ENCODE data around the gene KIAA0513.
"Not testable (repeated sequence)": the region's sequence is repeated elsewhere in the genome, so short reads cannot be mapped to it uniquely, and the experiment has no call there.

The KIAA0513 gene

DNA sequence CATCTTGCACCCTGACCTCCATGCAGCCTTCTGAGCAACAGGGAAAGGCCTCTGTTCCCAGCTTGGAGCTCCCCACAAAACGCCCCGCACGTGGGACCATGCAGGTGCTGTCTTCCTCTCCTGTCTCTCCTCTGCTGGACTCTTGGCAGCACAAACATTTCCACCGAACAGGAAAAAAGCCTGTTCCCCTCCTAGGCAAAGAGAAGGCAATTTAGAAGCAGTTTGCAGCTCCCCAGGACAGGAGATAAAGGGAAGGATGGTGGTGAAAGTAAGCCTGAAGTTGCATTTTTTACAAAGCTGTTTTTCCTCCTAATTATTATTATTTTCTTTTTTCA lies 92.4 kb downstream of the KIAA0513 start:
- no peak for DNase-seq

DNA sequence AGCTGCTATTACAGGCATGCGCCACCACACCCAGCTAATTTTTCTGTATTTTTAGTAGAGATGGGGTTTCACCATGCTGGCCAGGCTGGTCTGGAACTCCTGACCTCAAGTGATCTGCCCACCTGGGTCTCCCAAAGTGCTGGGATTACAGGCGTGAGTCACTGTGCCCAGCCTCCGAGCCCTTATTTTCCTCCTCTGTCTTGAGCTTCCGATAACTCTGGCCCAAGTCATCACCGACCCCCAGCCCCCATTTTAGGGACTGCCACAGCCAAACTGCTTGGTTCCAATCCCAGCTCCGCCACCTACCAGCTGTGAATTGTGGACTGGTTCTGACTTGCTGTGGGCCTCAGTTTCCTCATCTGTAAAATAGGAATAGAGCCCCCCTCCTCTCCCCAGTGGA lies 95.8 kb downstream of the KIAA0513 start:
- not testable (repeated sequence) for DNase-seq

DNA sequence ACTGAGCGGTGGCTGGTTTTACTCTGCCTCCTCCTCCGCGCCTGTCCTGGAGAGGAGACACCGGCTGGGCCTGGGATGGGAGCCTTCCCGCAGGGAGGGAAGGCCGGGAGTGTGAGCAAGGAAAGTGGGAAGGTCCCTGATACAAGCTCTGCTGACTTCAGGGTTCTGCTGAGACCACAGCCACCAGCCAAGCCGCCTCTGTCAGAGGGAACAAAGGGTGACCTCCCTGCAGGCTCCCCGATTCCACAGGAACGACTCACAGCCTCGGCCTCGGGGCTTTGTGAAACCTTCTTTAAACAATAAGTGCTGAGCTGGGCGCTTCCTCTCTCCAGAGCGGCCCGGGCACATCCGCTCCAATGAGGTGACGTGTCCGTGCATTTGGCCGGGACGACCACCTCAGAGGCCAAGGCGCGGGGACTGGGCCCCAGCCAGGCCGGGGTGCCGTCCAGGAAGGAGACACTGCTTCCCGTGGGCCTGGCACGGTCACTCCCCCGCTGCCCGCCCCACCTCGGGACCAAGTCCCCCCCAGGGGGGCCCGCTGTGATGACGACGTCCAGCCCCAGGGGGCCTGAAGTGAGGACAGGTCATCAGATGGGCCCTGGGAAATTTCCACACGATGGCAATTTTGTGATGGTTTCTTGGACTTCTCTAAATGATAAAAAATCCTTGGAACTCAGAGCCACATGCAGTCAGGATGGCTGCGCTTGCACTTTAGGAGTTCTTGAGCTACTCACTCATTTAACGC lies 96.5 kb downstream of the KIAA0513 start:
- no peak for DNase-seq

DNA sequence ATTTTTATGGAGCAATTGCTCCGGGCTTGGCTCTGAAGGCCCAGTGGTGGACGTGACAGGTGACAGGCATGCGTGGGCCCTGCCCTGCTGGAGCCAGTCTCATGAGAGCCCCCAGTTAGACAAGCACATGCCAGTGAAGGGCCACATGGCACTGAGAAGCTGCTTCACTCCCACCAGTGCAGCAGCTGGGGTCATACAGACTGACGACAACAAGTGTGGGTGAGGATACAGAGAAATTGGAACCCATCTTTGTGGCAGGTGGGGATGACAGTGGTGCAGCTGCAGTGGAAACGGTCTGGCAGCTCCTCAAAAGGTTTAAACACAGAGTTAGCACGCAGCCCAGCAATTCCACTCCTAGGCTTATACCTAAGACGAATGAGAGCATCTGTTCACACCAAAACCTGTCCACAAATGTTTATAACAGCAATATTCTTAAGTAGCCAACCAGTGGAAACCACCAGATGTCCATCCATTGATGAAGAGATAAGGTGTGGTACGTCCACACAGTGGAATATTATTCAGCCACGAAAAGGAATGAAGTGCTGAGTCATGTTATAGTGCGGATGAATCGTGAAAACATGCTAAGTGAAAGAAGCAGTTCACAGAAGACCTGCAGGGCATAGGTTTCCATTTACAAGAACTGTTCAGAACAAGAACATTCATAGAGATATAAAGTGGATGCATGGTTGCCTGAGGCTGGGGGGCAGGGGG lies 97.2 kb downstream of the KIAA0513 start:
- no peak for DNase-seq

DNA sequence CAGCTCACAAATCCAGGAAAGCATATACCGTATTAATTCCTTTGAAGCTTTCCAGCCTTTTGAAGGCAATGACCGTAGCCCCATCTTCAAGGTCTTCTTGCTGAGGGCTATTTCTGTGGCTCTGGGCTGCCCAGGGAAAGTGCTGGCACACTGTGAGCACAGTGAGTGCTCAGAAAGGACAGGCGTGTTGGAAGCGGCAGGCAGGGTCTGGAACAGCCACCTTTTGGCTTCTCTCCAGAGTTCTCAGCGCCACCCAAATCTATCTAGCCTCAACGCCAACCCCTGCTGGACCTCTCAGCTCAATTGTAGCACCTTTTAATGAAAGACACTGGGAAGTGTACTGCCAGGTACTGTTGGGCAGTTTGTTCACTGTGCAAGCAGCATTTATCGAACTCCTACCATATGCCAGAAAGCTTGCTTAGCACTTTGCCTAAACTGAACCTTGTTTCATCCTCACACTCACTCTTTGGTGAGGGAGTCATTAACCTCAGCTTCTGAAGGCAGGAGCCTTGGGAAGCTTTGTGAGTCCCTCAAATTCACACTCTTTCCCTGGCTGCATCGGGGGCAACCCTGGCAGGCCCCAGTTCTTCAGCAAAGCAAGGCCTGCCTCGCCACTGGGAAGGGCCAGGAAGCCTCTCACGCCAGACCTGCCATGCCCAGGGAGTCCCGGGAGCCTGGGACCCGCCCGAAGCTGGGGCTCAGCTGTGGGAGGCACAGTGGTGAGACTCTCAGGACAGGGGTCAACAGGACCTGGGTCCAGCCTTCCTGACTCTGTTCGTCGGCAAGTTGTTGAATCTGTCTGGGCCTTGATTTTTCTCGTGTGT lies 98.2 kb downstream of the KIAA0513 start:
- no peak for DNase-seq

DNA sequence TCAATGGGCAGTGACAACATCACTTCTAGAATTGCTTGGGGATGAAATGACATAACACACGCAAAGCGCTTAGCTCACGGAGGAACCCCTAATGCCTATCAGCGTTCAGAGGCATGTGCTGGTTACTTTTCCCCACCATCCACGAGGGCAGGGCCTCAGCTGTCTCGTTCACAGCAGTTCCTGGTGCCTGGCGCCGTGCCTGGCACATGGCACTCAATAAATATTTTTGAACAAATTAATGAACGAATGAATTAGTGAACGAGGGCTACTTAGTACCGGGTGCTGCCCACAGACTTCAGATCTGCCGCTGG lies 98.8 kb downstream of the KIAA0513 start:
- DNase-seq = no peak

DNA sequence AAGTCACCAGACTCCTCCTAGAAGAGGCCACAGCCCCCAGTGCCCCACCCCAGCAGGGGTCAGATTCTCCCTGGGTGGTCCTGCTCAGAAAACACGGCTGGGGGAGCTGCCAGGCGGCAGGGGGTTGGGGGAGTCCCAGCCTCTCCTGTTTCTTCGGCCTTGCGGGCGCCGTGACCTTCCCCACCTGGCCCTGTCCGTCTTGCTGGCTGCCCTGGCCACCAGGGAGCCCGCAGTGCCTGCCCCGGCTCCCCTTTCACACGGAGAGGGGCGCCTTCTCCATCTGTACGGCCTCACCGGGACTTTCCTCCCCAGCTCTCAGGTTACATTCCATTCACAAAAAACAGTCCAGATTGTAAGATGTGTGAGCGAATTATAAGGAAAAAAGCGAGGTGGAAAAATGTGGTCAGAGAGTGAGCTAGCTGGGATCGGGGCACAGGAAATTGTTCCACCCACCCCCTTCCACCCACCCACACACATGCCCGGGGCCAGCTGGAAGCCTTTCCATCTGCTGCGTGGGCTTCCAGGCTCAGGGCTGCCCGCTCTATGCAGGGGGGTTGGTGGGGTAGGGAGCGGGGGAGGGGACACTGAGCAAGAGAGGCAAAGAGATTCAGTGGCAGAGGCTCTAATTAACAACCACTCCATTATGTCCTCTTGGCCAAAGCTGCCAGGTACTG lies 99.2 kb downstream of the KIAA0513 start:
- DNase-seq = no peak

DNA sequence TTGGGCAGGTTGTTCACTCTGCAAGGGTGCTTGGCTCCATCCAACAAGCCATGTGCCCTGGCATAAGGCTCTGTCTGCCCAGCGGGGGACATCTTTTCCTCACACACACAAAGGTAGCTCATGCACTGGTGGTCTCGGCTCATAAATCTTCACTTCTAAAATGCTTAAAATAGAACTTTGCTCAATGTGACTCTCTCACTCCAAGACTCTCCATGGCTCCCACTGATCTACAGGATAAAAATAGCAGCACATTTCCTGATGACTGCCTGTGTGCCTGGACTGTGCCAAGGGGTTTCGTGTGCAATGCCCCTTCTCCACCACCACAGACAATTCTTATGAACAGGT lies 99.8 kb downstream of the KIAA0513 start:
- DNase-seq = no peak

DNA sequence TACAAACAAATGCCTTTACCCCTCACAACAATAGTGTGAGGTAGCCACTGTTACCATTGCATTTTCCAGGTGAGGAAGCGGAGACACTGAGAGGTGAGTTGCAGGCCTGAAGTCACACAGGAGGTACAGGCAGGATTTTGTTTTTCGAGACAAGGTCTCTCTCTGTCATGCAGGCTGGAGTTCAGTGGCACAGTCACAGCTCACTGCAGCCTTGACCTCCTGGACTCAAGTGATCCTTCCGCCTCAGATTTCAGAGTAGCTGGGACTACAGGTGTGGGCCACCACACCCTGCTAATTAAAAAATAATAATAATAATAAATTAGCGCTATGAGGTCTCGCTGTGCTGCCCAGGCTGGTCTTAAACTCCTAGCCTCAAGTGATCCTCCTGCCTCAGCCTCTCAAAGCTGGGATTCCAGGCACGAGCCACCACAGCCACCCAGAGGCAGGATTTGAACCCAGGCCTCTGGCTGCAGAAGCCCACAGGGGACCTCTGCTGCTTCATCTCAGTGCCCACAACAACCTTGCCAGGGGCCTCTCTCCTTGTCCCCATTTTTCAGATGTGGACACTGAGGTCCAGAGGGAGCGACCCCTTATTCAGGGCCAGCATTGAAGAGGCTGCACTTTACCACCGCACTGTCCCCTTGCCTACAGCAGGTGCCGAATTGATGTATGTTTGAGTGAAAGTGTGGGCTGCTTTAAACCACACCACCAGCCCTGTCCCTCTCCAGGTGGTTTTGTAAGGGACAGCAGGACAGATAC lies 100.7 kb downstream of the KIAA0513 start:
- no peak for DNase-seq

DNA sequence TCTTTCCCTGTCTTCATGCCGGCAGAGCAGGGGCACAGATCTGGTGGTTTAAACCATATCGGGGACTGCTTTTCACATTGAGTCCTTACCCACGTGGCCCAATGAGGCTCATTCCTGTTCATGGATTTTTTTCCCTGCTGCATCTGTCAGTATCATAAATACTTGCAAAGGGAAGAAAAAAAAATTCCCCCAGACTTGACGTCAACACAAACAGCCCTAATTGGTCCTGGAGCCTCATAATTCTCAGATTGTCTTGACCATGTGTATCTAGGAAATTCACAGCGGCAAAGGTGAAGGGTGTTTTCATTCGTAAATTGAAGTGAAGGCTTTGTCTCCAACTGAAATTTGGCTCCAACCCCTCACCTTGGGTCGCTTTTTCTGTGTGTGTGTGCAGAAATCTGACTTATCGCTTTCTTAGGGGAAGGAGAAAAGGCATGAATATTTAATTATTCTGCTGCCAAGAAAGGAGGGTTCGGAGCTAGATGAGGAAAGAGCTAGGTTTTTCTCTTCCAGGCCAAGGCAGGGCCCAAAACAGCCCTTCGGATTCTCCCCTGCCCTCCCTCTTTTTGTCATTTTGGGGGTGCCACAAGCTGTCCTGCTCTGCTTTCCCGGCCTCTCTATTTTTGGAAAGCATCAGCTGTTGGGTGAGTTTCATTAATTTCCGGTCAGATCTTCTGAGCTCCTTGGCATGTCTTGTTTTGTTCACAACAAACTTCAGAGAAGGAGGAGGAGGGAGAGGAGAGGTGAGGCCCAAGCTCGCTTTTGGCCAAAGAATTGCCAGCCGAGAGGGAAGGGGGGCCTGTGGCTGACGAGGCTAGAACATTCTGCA lies 102.5 kb downstream of the KIAA0513 start:
- DNase-seq = no peak

DNA sequence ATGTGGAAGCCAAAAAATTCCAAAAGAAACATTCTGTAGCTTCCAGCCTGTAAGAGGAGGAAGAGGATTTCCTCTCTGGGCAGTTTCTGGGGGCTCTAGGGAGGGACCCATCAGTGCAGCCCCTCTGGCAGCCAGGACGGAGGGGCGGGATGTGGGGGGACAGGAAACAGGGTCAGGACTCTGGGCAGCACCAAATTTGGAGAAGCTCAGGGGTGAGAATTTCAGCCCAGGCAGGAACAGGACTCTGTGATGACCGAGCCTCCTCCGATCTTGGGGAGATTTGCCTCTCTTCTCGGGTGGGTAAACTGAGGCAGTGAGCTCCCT lies 103.1 kb downstream of the KIAA0513 start:
- DNase-seq = no peak

DNA sequence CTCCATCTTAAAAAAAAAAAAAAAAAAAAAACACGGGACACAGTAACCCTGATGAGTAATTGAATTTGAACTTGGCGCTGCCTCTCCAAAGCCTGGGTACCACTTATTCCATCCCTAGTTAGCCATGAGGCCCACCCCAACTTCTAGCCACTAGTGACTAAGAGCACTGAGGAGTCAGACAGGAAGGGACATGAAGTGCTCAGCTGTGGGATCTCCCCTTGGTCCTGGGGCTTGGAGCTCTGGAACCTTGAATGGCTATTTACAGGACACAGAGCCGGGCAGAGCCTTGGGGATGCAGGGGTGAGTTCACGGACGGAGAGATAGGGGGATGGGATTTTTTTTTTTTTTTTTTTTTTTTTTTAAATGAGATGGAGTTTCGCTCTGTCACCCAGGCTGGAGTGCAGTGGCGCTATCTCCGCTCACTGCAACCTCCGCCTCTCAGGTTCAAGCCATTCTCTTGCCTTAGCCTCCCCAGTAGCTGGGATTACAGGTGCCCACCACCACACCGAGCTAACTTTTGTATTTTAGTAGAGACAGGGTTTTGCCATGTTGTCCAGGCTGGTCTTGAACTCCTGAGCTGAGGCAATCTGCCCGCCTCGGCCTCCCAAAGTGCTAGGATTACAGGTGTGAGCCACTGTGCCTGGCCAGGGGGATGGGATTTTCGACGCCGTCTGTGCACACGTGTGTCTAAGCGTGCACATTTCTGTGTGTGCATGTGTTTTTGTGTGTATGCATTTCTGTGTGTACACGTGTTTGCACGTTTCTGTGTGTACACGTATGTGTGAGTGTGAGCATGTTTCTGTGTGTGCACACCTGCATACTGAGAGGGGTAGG lies 105.1 kb downstream of the KIAA0513 start:
- DNase-seq = no peak

DNA sequence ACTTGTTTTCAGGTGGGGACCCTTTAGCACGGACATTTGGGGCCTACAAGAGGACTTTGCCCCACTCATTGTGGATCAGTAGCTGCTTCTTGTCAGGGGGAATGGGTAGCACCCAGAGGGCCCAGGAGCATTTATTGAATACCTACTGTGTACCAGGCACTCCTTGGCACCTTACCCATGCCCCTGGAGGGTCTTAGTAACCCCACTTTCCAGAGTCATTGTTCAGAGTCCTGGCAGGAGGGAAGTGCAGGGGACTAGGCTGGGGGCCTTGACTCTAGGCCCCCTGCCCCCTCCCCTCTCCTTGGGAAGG lies 105.7 kb downstream of the KIAA0513 start:
- no peak for DNase-seq

DNA sequence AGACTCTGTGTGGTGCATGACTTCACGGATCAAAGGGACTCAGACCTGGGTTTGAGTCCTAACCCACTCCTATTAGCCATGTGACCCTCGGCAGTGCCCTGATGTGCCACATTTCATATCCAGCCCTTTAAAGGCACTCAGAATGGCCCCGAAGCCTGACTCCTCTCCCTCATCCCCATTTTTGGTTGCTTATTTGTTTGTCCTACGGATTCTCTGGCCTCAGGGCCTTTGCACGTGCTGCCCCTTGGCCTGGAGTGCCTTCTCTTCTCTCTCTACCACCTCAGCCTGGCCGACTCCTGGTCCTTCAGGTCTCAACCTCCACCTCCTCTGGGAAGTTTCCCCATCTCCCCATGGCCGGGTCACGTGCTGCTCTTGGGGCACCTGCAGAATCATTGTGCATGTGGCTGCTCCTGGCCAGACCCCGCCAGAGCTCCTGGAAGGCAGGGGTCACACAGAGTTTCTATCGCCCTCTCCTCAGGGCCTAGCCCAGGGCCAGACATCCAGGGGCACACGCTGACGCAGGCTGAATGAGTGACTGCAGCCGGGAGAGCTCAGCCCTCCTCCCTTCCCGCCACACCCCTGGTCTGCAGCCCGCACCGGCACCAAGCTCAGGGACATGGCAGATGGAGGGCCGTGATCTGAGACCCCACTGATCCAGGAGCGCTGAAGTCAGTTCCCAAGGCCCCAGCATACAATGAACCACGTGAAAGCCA lies 106.6 kb downstream of the KIAA0513 start:
- no peak for DNase-seq

DNA sequence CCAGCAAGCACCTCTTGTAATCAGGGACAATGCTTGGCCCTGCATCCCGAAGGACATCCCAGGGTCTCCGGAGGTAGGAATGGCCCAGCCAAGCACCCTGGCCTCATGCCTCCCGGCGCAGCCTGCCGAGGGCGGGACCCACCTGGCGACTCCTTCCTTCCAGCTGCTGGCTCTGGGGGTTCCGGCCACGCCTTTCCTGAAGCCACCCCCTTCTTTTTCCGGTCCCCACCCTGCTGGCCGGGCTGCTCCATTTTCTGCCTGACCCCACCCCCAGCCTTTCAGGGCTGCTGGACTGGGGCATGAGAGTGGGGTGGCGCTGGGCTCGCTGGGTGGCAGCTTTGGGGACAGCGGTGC lies 107.2 kb downstream of the KIAA0513 start:
- DNase-seq = no peak

DNA sequence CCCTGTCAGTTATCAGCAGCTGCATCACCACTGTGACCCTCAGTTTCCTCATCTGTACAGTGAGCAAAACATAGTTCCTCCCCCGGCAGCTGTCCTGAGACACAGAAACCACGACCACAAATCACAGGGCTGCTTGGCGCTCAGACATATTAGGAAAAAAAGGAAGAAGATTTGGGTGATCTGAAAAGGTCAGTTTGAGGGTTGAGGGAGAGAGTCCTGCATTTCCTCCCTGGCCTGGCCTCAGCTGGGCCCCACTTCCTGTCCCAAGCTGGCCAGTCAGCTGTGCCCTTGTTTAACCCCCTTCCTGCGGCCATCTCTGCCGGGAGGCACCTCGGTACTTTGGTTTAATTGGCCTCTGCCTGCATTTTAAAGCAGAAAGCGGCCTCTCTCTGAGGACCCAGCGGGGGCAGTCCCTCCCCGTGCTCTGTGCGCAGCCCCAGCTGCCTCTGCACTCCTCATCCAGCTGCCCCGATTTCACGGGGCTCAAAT lies 108.7 kb downstream of the KIAA0513 start:
- DNase-seq = peak; percentile 26

DNA sequence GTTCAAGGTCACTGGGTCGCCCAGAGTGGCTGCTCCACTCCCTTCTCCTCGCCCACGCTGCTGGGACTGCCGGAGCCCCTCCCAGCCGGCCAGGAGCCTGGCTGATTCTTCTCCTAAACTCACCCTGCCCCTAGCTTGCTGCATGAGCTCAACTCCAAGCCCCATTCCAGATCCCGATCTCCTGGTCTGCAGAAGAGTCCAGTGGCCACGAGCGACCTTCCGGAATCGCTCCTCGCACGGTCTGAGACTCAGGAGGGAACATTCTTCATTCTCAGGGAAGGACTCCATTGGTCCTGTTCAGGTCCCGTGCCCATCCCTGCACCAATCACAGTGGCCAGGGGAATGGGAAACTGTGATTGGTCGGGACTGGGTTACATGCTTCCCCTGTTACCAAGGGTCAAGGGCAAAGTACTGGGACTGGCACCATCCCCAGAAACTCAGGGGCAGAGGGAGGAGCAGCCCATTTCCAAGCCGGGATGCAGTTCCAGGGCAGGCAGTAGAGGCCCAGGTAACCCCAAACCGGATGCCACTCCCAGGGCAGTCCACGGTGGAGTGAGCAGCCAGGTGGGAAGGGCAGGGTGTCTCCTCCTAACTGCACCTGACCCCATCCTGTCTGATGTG lies 109.2 kb downstream of the KIAA0513 start:
- DNase-seq = peak; percentile 23

DNA sequence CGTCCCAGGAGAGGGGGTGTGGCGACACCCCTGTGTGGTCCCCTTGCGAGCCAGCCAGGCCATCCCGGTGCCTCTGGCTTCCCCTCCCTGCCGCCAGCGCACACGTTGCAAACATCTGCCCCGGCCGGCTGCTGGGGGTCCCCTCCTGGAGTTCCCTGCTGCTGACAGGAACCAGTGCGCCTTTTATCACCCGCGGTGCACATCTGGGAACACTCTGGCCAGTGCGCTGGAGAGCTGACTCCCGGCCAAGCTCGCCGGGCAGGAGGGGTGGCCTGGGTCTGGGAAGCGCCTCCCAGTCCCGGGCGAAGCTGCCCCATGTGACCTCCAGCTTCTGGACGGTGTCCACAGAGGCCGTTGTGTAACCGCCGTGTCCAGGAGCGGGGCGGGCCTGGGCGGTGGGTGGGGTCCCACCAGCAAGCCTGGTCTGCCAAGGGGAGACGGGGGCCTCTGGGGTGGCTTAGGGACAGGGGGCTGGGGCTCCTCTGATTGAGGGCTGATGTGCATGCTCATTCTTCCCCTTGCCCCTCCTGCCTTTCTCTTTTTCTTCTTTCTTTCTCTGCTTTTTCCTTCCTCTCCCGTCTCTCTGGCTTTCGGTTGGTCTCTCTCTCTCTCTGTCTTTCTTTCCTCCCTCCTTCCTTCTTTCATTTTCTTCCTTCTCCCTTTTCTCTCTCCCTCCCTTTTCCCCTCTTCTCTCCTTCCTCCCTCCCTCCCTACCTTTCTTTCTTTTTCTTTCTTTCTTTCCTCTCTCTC lies 109.9 kb downstream of the KIAA0513 start:
- peak; percentile 19 for DNase-seq

DNA sequence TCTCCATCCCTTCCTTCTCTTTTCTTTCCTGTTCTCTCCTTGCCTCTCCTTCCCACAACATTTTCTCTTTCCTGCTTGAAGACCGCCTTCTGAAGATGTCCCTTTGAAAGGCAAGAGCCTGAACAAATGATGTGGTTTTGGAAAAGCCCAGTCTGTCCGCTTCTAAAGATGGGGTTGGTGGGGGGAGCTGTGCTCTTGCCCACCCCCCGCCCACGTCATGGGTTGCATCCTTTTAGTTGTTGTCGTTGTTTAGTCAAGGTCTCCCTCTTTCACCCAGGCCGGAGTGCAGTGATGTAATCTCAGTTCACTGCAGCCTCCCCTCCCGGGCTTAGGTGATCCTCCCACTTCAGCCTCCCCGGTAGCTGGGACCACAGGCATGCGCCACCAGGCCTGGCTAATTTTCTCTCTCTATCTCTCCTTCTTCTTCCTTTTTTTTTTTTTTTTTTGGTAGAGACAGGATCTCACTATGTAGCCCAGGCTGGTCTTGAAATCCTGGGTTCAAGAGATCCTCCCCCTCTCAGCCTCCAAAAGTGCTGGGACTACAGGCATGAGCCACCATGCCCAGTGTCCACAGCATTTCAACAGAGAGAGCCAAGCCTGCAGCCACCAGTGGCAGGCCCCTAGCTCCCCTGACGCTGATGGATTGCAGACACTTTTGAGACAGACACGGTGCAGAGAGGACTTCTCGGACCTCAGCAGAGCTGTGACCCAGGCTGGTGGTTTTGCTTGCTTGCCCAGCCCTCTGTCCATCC lies 110.7 kb downstream of the KIAA0513 start:
- DNase-seq = no peak
